DND-41 (cell line): Measurements from ENCODE around the gene TK2.

Source experiments
- ATAC-seq: fragments of 200-7000 bp; cut with Tn5 transposase; 3 replicates; pipeline ENCODE4 v1.9.1; 2021; ENCODE audit warnings: low read depth; ENCODE audit not compliant: insufficient read depth
- DNase-seq: peaks from one replicate; pipeline ENCODE4 v3.0.0-alpha.2; 2020
- H2AFZ ChIP-seq: 2 replicates; pipeline ENCODE4 v1.6.0; 2012; ENCODE audit warnings: low read depth, low read length
- H3K27ac ChIP-seq: 2 replicates; pipeline ENCODE4 v1.5.1; 2012; ENCODE audit warnings: low read length, inconsistent platforms
- H3K27me3 ChIP-seq: fragments of 200-600 bp; sonication (generic); 2 replicates; pipeline ENCODE4 v1.6.0; 2012; ENCODE audit warnings: low read length, mild to moderate bottlenecking, inconsistent platforms; ENCODE audit not compliant: insufficient read depth, poor library complexity
- H3K36me3 ChIP-seq: 2 replicates; pipeline ENCODE4 v1.5.1; 2012; ENCODE audit warnings: low read length, inconsistent platforms; ENCODE audit not compliant: insufficient read depth
- H3K4me1 ChIP-seq: 2 replicates; pipeline ENCODE4 v1.5.1; 2012; ENCODE audit warnings: mild to moderate bottlenecking, low read length; ENCODE audit not compliant: insufficient read depth
- H3K4me2 ChIP-seq: 2 replicates; pipeline ENCODE4 v1.6.0; 2012; ENCODE audit warnings: mild to moderate bottlenecking, moderate library complexity, low read length, inconsistent platforms; ENCODE audit not compliant: insufficient read depth
- H3K4me3 ChIP-seq, 2 experiments: fragments of 200-600 bp in 1 of 2; shearing (Covaris generic) in 1 of 2; 2 replicates each; pipeline ENCODE4 v1.5.1; 2012 to 2016; ENCODE audit warnings: inconsistent platforms in 2 of 2, low read length in 2 of 2, mild to moderate bottlenecking in 2 of 2, low read depth in 1 of 2, moderate library complexity in 1 of 2
- H3K79me2 ChIP-seq: 2 replicates; pipeline ENCODE4 v1.6.0; 2012; ENCODE audit warnings: low read length, inconsistent platforms; ENCODE audit not compliant: insufficient read depth
- H3K9ac ChIP-seq: 2 replicates; pipeline ENCODE4 v1.6.0; 2012; ENCODE audit warnings: low read depth, mild to moderate bottlenecking, inconsistent platforms, low read length, moderate library complexity
- H3K9me3 ChIP-seq: 2 replicates; pipeline ENCODE4 v1.5.1; 2012; ENCODE audit warnings: low read length, moderate library complexity, mild to moderate bottlenecking, inconsistent platforms; ENCODE audit not compliant: insufficient read depth, severe bottlenecking
- H4K20me1 ChIP-seq: 2 replicates; pipeline ENCODE4 v1.6.0; 2012; ENCODE audit warnings: low read length; ENCODE audit not compliant: insufficient read depth
- EZH2 ChIP-seq: IDR thresholded peaks from 3 replicates; pipeline ENCODE4 v1.6.1; 2012; ENCODE audit warnings: borderline replicate concordance, low read depth, mild to moderate bottlenecking, moderate library complexity, low read length, inconsistent platforms; ENCODE audit not compliant: severe bottlenecking
- TF ChIP-seq, protein P1 (sequence below): IDR thresholded peaks from 2 replicates; pipeline ENCODE4 v1.5.1; 2012; ENCODE audit warnings: borderline replicate concordance, low read length, moderate library complexity, mild to moderate bottlenecking; ENCODE audit not compliant: poor library complexity, severe bottlenecking; ENCODE audit errors: extremely low read depth

Gene TK2

DNA sequence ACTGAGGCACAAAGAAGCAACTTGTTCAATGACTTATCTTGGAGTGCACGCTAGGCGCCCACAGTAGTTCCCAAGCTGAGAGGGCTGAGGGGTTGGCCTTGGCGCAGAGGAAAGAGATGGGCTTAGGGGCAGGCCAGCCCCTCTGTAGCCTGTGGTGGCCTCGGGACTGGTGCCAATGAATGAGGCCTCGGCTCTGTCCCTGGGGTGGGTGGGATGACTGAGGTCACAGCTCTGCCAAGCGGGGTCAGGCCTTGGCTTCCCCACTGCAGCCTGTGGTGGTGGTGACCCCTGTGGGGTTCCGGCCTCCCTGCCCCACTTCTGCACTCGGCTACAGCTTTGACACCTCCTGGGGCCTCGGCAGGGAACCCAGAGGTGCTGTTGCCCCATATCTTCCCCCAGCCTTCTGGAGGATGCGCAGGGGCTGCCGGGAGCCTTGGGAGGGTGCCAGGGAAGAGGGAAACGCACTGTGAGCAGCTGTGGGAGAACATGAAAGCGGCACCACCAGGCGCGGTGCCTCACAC, 76.8 kb downstream of the TK2 start:
- H4K20me1 ChIP-seq = no peaks in the 10 kb centered on the region
- no peak overlapping the region for H3K9ac ChIP-seq
- no peak for TF ChIP-seq EZH2
- TF ChIP-seq, protein P1, sequence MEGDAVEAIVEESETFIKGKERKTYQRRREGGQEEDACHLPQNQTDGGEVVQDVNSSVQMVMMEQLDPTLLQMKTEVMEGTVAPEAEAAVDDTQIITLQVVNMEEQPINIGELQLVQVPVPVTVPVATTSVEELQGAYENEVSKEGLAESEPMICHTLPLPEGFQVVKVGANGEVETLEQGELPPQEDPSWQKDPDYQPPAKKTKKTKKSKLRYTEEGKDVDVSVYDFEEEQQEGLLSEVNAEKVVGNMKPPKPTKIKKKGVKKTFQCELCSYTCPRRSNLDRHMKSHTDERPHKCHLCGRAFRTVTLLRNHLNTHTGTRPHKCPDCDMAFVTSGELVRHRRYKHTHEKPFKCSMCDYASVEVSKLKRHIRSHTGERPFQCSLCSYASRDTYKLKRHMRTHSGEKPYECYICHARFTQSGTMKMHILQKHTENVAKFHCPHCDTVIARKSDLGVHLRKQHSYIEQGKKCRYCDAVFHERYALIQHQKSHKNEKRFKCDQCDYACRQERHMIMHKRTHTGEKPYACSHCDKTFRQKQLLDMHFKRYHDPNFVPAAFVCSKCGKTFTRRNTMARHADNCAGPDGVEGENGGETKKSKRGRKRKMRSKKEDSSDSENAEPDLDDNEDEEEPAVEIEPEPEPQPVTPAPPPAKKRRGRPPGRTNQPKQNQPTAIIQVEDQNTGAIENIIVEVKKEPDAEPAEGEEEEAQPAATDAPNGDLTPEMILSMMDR = no peak
- no peak overlapping the region for H2AFZ ChIP-seq
- no peak overlapping the region for H3K4me3 ChIP-seq
- no peaks in the 10 kb centered on the region for H3K27me3 ChIP-seq
- H3K9me3 ChIP-seq = no peaks in the 10 kb centered on the region
- H3K79me2 ChIP-seq = no peaks in the 10 kb centered on the region
- DNase-seq (no peak), ATAC-seq (no peak)
- H3K36me3 ChIP-seq = no peaks in the 10 kb centered on the region
- no peak overlapping the region for H3K4me2 ChIP-seq
- peaks cover 16% of the 10 kb centered on the region for H3K4me1 ChIP-seq
- no peak overlapping the region for H3K27ac ChIP-seq

DNA sequence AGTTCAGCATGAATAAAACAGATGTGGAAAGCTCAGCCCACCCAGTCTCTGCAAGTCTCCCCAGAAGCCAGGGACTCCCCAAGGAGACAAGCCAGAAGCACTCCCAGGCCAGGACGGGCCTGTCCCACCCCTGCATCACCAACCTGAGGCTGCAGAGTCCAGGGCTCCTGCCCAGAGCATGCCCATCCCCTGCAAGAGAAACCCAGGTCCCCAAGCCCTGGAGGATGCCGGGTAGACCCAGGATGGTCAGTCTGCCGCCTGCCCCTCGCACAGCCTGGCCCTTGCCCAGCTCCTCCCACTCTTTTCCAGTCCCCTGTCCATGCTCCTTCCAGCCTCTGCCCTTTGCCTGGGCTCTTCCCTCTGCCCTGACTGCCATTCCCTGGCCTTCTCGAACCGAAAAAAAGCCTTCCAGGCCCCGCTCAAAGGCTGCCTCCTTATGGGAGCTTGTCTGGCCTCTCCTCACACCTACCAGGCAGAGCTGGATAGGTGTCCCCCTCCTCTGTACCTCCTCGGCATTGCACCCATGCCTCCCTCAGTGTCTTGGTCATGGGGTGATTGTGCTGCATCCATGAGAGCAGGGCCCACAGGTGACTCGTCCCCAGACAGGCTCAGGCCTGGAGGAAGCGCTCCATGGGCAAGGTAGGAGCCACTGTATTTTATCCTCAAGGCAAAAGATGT, 78.1 kb downstream of the TK2 start:
- DNase-seq (no peak), ATAC-seq (no peak)
- Histone ChIP-seq H3K79me2 (no peaks in the 10 kb centered on the region), H3K4me2 (no peak overlapping the region), H3K27ac (no peak overlapping the region), H3K27me3 (no peaks in the 10 kb centered on the region), H3K36me3 (no peaks in the 10 kb centered on the region), H3K4me1 (peaks cover 16% of the 10 kb centered on the region), H3K9me3 (no peaks in the 10 kb centered on the region), H3K4me3 (no peak overlapping the region), H4K20me1 (no peaks in the 10 kb centered on the region), H2AFZ (no peak overlapping the region), H3K9ac (no peak overlapping the region)
- TF ChIP-seq, protein P1 = peak; percentile 5
- no peak for TF ChIP-seq EZH2

DNA sequence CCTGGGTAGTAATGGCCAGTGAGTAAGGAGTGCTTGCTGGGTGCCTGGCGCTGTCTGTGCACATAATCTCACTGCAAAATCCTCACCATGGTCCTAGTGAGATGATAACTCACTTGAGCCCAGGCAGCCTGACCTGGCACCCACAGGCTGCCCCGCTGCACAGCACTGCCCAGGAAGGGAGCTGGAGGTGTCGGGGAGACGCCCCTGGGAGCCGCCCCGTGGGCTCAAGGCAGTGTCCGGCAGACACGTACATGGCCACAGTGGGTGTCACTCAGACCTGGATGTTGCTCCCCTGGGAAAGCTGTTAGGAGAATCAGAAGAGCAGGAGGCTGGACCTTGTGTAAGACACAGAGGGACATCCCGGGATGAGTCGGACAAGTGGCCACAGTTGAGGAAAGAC, 78.7 kb downstream of the TK2 start:
- H3K27ac ChIP-seq = no peak overlapping the region
- H3K79me2 ChIP-seq = no peaks in the 10 kb centered on the region
- H2AFZ ChIP-seq = no peak overlapping the region
- no peaks in the 10 kb centered on the region for H3K36me3 ChIP-seq
- H3K27me3 ChIP-seq = no peaks in the 10 kb centered on the region
- H3K9me3 ChIP-seq = no peaks in the 10 kb centered on the region
- H4K20me1 ChIP-seq = no peaks in the 10 kb centered on the region
- H3K4me2 ChIP-seq = no peak overlapping the region
- H3K4me1 ChIP-seq = peaks cover 16% of the 10 kb centered on the region
- no peak for ATAC-seq
- no peak for DNase-seq
- H3K4me3 ChIP-seq = no peak overlapping the region
- TF ChIP-seq, protein P1 = no peak
- no peak for TF ChIP-seq EZH2
- no peak overlapping the region for H3K9ac ChIP-seq
